ENCODE results near the gene NNAT. TPM values are rescaled to one million over a fixed set of nuclear protein-coding genes. Genes with fewer than 3 reads are reported as not detected.

The NNAT gene
- polyA plus RNA-seq, 1 donor from 2014 or later, result 996 TPM

DNA sequence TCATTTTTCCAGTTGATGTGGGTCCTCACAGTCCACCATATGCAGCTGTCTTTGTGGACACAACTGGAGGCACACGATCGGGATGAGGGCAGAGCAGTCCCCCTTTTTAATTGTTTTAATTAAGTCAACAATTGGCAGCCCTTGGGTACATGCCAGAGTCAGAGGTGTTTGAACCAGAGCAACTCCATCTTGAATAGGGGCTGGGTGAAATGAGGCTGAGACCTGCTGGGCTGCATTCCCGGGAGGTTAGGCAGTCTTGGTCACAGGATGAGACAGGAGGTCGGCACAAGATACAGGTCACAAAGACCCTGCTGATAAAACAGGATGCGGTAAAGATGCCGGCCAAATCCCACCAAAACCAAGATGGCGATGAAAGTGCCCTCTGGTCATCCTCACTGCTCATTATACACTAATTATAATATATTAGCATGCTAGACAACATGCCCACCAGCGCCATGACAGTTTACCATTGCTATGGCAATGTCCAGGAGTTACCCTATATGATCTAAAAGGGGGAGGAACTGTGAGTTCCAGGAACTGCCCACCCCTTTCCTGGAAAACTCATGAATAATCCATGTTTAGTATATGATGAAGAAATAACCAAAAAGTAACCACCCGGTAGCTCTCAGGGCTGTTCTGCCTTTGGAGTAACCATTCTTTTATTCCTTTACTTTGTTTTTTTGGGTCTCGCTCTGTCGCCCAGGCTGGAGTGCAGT lies 38.4 kb downstream of the NNAT start:
- Histone ChIP-seq H3K36me3 (ENCODE audit: insufficient read depth, low read length) (no peaks in the 10 kb centered on the region), H3K9me2 (ENCODE audit: insufficient read depth, low read length) (no peaks in the 10 kb centered on the region), H4K20me1 (ENCODE audit: insufficient read depth) (no peaks in the 10 kb centered on the region), H3K27me3 (ENCODE audit: insufficient read depth, low read depth, low read length) (no peaks in the 10 kb centered on the region), H3K4me3 (ENCODE audit: low read length) (no peak overlapping the region), H3K27ac (ENCODE audit: low read length) (no peak overlapping the region), H3K79me2 (replicated peaks; ENCODE audit: insufficient read depth, low read length) (no peaks in the 10 kb centered on the region), H2AFZ (ENCODE audit: low read depth, low read length) (no peak overlapping the region), H3K9me3 (ENCODE audit: low read length) (no peaks in the 10 kb centered on the region), H3F3A (ENCODE audit: insufficient read depth, low read length, poor library complexity, severe bottlenecking) (no peaks in the 10 kb centered on the region), H3K9ac (ENCODE audit: low read length) (no peak overlapping the region), H3K4me2 (ENCODE audit: low read length) (no peak overlapping the region)
- TF ChIP-seq, protein P1, sequence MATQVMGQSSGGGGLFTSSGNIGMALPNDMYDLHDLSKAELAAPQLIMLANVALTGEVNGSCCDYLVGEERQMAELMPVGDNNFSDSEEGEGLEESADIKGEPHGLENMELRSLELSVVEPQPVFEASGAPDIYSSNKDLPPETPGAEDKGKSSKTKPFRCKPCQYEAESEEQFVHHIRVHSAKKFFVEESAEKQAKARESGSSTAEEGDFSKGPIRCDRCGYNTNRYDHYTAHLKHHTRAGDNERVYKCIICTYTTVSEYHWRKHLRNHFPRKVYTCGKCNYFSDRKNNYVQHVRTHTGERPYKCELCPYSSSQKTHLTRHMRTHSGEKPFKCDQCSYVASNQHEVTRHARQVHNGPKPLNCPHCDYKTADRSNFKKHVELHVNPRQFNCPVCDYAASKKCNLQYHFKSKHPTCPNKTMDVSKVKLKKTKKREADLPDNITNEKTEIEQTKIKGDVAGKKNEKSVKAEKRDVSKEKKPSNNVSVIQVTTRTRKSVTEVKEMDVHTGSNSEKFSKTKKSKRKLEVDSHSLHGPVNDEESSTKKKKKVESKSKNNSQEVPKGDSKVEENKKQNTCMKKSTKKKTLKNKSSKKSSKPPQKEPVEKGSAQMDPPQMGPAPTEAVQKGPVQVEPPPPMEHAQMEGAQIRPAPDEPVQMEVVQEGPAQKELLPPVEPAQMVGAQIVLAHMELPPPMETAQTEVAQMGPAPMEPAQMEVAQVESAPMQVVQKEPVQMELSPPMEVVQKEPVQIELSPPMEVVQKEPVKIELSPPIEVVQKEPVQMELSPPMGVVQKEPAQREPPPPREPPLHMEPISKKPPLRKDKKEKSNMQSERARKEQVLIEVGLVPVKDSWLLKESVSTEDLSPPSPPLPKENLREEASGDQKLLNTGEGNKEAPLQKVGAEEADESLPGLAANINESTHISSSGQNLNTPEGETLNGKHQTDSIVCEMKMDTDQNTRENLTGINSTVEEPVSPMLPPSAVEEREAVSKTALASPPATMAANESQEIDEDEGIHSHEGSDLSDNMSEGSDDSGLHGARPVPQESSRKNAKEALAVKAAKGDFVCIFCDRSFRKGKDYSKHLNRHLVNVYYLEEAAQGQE (IDR thresholded peaks at IDR 0.05; ENCODE audit: borderline replicate concordance), result no peak
- TF ChIP-seq RAD21 (conservative IDR thresholded peaks at IDR 0.05) (no peak), TAF1 (IDR thresholded peaks at IDR 0.05; ENCODE audit: low read depth) (no peak), POLR2AphosphoS5 (IDR thresholded peaks at IDR 0.05) (no peak), EP300 (conservative IDR thresholded peaks at IDR 0.05; ENCODE audit: poor library complexity, severe bottlenecking) (no peak), EZH2 (IDR thresholded peaks at IDR 0.05; ENCODE audit: borderline replicate concordance, insufficient read depth, low read length, poor library complexity, severe bottlenecking) (no peak)

DNA sequence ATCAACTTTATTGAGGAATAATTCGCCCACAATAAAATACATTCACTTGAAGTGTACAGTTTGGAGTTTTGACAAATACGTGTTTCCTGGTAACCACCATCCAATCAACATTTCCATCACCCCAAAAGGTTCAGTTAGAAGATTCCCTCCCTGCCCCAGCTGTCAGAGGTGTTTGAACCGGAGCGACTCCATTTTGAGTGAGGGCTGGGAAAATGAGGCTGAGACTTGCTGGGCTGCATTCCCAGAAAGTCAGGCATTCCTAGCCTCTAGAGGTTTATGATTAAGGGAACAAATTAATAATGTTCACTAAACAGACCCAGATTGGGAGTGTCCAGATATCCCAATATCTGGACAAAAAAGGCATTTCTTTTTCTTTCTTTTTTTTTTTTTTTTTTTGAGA lies 39.6 kb downstream of the NNAT start:
- H3K4me3 ChIP-seq (ENCODE audit: low read length), result no peak overlapping the region
- H3K79me2 ChIP-seq (replicated peaks; ENCODE audit: insufficient read depth, low read length), result no peaks in the 10 kb centered on the region
- no peaks in the 10 kb centered on the region for H3K36me3 ChIP-seq (ENCODE audit: insufficient read depth, low read length)
- no peaks in the 10 kb centered on the region for H3K27me3 ChIP-seq (ENCODE audit: insufficient read depth, low read depth, low read length)
- no peaks in the 10 kb centered on the region for H3K9me2 ChIP-seq (ENCODE audit: insufficient read depth, low read length)
- H4K20me1 ChIP-seq (ENCODE audit: insufficient read depth), result no peaks in the 10 kb centered on the region
- no peaks in the 10 kb centered on the region for H3F3A ChIP-seq (ENCODE audit: insufficient read depth, low read length, poor library complexity, severe bottlenecking)
- no peak overlapping the region for H3K27ac ChIP-seq (ENCODE audit: low read length)
- no peak overlapping the region for H3K9ac ChIP-seq (ENCODE audit: low read length)
- H2AFZ ChIP-seq (ENCODE audit: low read depth, low read length), result no peak overlapping the region
- TF ChIP-seq SMC3 (conservative IDR thresholded peaks at IDR 0.05; ENCODE audit: poor library complexity) (no peak), MXI1 (conservative IDR thresholded peaks at IDR 0.05; ENCODE audit: poor library complexity, severe bottlenecking) (no peak), TAF1 (IDR thresholded peaks at IDR 0.05; ENCODE audit: low read depth) (no peak), EZH2 (IDR thresholded peaks at IDR 0.05; ENCODE audit: borderline replicate concordance, insufficient read depth, low read length, poor library complexity, severe bottlenecking) (no peak), RAD21 (conservative IDR thresholded peaks at IDR 0.05) (no peak), POLR2AphosphoS5 (IDR thresholded peaks at IDR 0.05) (no peak), EP300 (conservative IDR thresholded peaks at IDR 0.05; ENCODE audit: poor library complexity, severe bottlenecking) (no peak)
- TF ChIP-seq, protein P2, sequence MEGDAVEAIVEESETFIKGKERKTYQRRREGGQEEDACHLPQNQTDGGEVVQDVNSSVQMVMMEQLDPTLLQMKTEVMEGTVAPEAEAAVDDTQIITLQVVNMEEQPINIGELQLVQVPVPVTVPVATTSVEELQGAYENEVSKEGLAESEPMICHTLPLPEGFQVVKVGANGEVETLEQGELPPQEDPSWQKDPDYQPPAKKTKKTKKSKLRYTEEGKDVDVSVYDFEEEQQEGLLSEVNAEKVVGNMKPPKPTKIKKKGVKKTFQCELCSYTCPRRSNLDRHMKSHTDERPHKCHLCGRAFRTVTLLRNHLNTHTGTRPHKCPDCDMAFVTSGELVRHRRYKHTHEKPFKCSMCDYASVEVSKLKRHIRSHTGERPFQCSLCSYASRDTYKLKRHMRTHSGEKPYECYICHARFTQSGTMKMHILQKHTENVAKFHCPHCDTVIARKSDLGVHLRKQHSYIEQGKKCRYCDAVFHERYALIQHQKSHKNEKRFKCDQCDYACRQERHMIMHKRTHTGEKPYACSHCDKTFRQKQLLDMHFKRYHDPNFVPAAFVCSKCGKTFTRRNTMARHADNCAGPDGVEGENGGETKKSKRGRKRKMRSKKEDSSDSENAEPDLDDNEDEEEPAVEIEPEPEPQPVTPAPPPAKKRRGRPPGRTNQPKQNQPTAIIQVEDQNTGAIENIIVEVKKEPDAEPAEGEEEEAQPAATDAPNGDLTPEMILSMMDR (IDR thresholded peaks at IDR 0.05; ENCODE audit: poor library complexity, severe bottlenecking), result no peak
- TF ChIP-seq, protein P1 (IDR thresholded peaks at IDR 0.05; ENCODE audit: borderline replicate concordance), result no peak
- H3K4me2 ChIP-seq (ENCODE audit: low read length), result no peak overlapping the region
- no peaks in the 10 kb centered on the region for H3K9me3 ChIP-seq (ENCODE audit: low read length)

Measured in neural cell (in vitro differentiated cells).